ENCODE results near the gene RAPGEF2.
"Not testable (repeated sequence)": the region's sequence is repeated elsewhere in the genome, so short reads cannot be mapped to it uniquely, and the experiment has no call there.

RAPGEF2 gene

DNA sequence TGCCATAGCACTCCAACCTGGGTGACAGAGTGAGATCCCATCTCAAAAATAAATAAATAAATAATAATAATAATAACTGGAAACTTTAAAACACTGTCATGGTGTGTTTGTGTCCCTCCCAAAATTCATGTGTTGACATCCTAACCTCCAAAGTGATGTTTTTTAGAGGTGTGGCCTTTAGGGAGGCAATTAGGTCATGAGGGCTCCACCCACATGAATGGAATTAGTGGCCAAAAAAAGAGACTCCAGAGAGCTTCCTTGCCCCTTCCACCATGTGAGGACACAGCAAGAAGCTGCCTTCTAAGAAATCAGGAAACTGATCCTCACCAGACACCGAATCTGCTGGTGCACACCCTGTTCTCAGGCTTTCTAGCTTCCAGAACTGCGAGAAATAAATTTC is 23.8 kb upstream of the RAPGEF2 start:
- Mint-ChIP-seq H3K4me1 (ENCODE audit: low read depth) (peaks cover 34% of the 10 kb centered on the region), H3K27ac (no peak overlapping the region), H3K4me3 (no peak overlapping the region), H3K27me3 (no peaks in the 10 kb centered on the region), H3K36me3 (ENCODE audit: low read depth) (no peaks in the 10 kb centered on the region), H3K9me3 (no peaks in the 10 kb centered on the region)
- no peak for DNase-seq

DNA sequence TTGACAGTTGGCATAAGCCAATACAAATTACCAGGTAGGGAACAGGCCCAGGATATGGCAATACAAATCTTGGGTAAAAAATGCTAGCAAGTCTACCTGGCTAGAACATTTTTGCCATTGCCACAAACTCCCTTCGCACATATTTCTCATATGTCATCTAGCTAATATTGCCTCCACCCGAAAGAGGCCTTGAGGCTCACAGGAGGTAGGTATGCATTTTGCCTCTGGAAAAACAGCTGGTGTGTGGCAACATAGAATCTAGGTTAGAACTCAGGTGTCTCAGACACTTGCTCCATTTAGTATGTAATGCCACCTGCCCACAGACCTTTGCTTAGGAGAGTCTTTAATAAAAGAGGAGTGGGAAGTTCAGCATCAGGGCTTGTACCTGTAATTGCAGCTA is 16.3 kb upstream of the RAPGEF2 start:
- Mint-ChIP-seq H3K36me3 (ENCODE audit: low read depth) (no peaks in the 10 kb centered on the region), H3K9me3 (no peaks in the 10 kb centered on the region), H3K4me3 (no peak overlapping the region), H3K27ac (no peak overlapping the region), H3K4me1 (ENCODE audit: low read depth) (no peaks in the 10 kb centered on the region), H3K27me3 (no peaks in the 10 kb centered on the region)
- DNase-seq = no peak

GRCh38 chr4:159090255-159090654 is 12.6 kb upstream of the RAPGEF2 start:
- Mint-ChIP-seq H3K36me3 (ENCODE audit: low read depth) (no peaks in the 10 kb centered on the region), H3K27me3 (no peaks in the 10 kb centered on the region), H3K4me1 (ENCODE audit: low read depth) (peaks cover 2% of the 10 kb centered on the region), H3K9me3 (no peaks in the 10 kb centered on the region), H3K4me3 (no peak overlapping the region), H3K27ac (no peak overlapping the region)
- DNase-seq = no peak

DNA sequence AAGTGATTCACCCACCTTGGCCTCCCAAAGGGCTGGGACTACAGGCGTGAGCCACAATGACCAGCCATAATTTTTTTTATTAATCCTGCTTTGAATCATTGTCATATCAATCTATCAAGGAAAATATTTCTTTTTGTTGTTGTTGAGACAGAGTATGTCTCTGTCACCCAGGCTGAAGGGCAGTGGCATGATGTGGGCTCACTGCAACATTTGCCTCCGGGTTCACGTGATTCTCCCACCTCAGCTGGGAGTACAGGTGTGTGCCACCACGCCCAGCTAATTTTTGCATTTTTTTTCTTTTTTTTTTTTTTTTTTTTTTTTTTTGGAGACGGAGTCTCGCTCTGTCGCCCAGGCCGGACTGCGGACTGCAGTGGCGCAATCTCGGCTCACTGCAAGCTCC is 8.7 kb upstream of the RAPGEF2 start:
- H3K27ac Mint-ChIP-seq; H3K4me1 Mint-ChIP-seq (ENCODE audit: low read depth); H3K27me3 Mint-ChIP-seq; H3K4me3 Mint-ChIP-seq; H3K36me3 Mint-ChIP-seq (ENCODE audit: low read depth); DNase-seq; H3K9me3 Mint-ChIP-seq: not testable (repeated sequence)

- Mint-ChIP-seq H3K27ac (no peak overlapping the region), H3K27me3 (peaks cover 7% of the 10 kb centered on the region), H3K4me1 (ENCODE audit: low read depth) (peaks cover 11% of the 10 kb centered on the region), H3K9me3 (no peaks in the 10 kb centered on the region), H3K36me3 (ENCODE audit: low read depth) (no peaks in the 10 kb centered on the region), H3K4me3 (no peak overlapping the region)
- no peak for DNase-seq
Observed at GRCh38 chr4:159096434-159096833, 6.4 kb upstream of the RAPGEF2 start.

GRCh38 chr4:159097144-159097543 is 5.7 kb upstream of the RAPGEF2 start:
- H3K36me3 Mint-ChIP-seq (ENCODE audit: low read depth) = no peaks in the 10 kb centered on the region
- no peaks in the 10 kb centered on the region for H3K9me3 Mint-ChIP-seq
- H3K27me3 Mint-ChIP-seq = peaks cover 10% of the 10 kb centered on the region
- H3K4me3 Mint-ChIP-seq = no peak overlapping the region
- DNase-seq = no peak
- no peak overlapping the region for H3K27ac Mint-ChIP-seq
- peaks cover 18% of the 10 kb centered on the region for H3K4me1 Mint-ChIP-seq (ENCODE audit: low read depth)

DNA sequence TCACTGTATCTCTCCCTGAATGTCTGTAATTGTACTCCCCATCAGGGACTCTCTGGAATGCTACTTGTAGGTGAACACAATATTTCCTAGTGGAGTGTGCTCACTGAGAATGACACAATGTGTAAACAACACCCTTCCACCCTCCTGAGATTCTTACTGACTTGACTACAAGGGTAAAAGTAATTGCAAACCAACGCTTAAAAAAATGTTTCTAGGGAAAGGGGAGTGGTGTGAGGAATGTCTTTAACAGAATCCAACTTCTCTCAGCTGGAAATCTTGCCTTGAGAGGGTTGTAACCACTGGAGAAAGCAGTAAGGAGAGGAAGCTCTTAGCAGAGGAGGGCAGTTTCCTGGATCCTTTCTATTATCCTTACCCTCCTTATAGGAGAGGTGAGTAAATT is 5.1 kb upstream of the RAPGEF2 start:
- H3K27me3 Mint-ChIP-seq = peaks cover 13% of the 10 kb centered on the region
- no peaks in the 10 kb centered on the region for H3K9me3 Mint-ChIP-seq
- H3K4me3 Mint-ChIP-seq = no peak overlapping the region
- no peaks in the 10 kb centered on the region for H3K36me3 Mint-ChIP-seq (ENCODE audit: low read depth)
- no peak overlapping the region for H3K27ac Mint-ChIP-seq
- peaks cover 21% of the 10 kb centered on the region for H3K4me1 Mint-ChIP-seq (ENCODE audit: low read depth)
- DNase-seq = no peak

DNA sequence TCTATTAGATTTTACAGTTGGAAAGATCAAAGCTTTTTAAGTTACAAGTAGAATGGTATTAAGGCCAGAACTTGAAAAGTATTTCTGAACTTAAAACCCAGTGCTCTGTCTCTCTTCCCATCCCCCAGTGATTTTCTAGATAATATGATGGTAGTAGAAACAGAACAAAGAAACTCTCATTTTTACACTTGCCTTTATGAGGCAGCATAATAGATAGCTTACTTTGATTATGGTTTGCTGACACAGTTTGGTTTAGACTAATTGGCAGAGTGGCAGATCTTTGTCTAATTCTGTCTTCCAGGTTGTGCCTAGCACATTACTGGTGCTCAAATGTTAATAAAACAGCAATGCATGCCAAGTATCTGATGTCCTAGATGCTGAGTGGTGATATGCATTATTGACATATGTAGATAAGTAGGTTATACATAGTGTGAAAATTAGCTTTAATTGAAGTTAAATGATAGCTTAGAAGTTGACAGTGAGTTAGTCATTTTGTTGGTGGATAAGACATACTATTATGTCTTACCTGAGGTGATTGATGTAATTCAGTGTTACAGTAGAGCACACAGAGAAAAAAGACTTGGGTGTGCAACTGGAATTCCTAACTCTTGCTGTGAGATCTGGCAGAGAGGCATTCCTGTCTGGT is 4.3 kb upstream of the RAPGEF2 start:
- no peak overlapping the region for H3K4me3 Mint-ChIP-seq
- DNase-seq = no peak
- H3K27me3 Mint-ChIP-seq = peaks cover 13% of the 10 kb centered on the region
- peaks cover 18% of the 10 kb centered on the region for H3K4me1 Mint-ChIP-seq (ENCODE audit: low read depth)
- no peaks in the 10 kb centered on the region for H3K36me3 Mint-ChIP-seq (ENCODE audit: low read depth)
- H3K9me3 Mint-ChIP-seq = no peaks in the 10 kb centered on the region
- no peak overlapping the region for H3K27ac Mint-ChIP-seq

DNA sequence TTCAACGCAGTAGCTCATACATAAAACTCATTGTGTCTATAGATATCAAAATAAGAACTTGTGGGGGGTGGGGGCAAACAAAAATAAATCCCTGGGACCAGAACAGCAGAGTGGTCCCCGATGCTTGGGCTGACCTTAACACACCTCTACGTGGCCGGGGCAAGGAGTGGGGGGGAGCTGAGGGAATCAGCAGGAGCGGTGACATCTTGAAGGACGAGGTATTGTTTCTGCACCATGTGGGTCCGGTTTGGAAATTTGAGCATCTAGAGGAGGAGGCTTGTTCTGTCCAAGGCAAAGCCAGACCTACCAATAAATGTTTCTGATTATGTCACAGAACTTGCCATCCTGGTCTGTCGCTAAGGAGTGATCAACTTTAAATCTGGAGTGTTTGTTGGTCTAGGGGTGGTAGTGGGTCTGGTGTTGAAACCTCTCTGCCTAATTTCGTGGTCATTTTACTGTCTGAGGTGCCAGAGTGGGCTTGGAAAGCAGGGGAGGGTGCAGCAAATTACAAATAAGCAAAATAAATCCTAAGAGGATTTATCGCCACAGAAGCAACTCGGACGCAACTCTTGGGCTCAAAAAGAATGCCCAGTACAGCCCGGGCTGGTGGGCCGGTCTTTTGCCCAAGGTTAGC is 774 bp upstream of the RAPGEF2 start:
- Mint-ChIP-seq H3K27ac (peak overlapping the region; percentile 50), H3K4me1 (ENCODE audit: low read depth) (peaks cover 42% of the 10 kb centered on the region), H3K9me3 (no peaks in the 10 kb centered on the region), H3K27me3 (peaks cover 13% of the 10 kb centered on the region), H3K4me3 (peak overlapping the region; percentile 70), H3K36me3 (ENCODE audit: low read depth) (peaks cover 12% of the 10 kb centered on the region)
- no peak for DNase-seq

DNA sequence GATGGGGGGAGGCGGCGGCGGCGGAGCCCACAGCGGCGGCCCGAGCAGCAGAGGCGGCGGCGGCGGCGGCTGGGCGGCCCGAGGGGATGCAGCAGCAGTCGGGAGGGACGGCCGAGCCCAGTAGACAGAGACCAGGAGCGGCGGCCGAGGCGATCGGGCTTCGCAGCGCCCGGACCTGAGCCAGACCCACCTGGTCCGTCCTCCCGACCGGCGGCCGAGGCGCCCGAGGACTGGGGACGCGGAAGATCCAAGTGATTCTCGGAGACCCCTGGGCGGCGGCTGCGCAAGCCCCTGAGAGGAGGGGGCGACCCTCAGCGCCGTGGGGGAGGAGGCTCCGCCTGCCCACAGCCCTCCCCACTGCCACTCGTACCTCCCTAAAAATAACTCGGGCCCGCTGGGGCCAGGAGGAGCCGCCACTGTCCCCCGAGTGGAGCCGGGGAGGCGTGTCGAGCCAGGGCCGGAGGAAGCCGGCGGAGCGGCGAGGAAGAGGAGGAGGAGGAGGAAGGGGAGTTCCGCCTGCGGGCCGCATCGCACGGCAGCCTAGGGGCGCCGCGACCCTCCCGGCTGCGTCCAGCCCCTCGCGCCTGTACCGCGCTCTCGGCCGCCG is 608 bp downstream of the RAPGEF2 start:
- H3K9me3 Mint-ChIP-seq = no peaks in the 10 kb centered on the region
- peaks cover 53% of the 10 kb centered on the region for H3K4me1 Mint-ChIP-seq (ENCODE audit: low read depth)
- DNase-seq = peak; percentile 70
- H3K27ac Mint-ChIP-seq = no peak overlapping the region
- H3K4me3 Mint-ChIP-seq = peak overlapping the region; percentile 75
- H3K27me3 Mint-ChIP-seq = peaks cover 13% of the 10 kb centered on the region
- peaks cover 12% of the 10 kb centered on the region for H3K36me3 Mint-ChIP-seq (ENCODE audit: low read depth)

- H3K36me3 Mint-ChIP-seq (ENCODE audit: low read depth) = peaks cover 12% of the 10 kb centered on the region
- H3K4me3 Mint-ChIP-seq = peak overlapping the region; percentile 90
- peaks cover 6% of the 10 kb centered on the region for H3K27me3 Mint-ChIP-seq
- DNase-seq = no peak
- peak overlapping the region; percentile 71 for H3K27ac Mint-ChIP-seq
- no peaks in the 10 kb centered on the region for H3K9me3 Mint-ChIP-seq
- H3K4me1 Mint-ChIP-seq (ENCODE audit: low read depth) = peaks cover 65% of the 10 kb centered on the region
Observed at GRCh38 chr4:159104694-159105414, 2.0 kb downstream of the RAPGEF2 start.

DNA sequence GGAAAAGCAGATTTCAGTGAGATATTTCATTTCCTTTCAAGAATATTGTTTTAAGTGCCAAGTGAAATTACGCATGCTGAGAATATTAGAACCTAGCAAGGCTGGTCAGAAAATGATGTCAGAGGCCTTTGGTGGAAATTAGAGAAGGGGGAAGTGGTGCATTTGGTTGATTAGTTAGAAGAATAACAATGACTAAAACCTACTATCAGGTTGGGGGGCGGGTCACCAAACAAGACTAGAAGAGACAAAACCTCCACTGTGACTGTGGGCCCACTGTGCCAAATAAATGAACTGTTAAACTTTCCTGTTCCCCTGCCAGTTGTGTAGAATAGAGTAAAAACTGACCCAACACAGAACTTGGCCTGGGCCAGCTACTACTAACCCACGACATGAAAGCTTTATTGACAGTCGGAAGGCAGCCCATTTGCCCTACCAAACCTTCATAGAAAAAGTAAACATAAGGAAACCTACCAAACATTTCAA is 2.9 kb downstream of the RAPGEF2 start:
- H3K9me3 Mint-ChIP-seq = no peaks in the 10 kb centered on the region
- DNase-seq = no peak
- H3K27me3 Mint-ChIP-seq = peaks cover 6% of the 10 kb centered on the region
- peak overlapping the region; percentile 90 for H3K4me3 Mint-ChIP-seq
- H3K4me1 Mint-ChIP-seq (ENCODE audit: low read depth) = peaks cover 67% of the 10 kb centered on the region
- H3K27ac Mint-ChIP-seq = peak overlapping the region; percentile 71
- H3K36me3 Mint-ChIP-seq (ENCODE audit: low read depth) = peaks cover 12% of the 10 kb centered on the region

DNA sequence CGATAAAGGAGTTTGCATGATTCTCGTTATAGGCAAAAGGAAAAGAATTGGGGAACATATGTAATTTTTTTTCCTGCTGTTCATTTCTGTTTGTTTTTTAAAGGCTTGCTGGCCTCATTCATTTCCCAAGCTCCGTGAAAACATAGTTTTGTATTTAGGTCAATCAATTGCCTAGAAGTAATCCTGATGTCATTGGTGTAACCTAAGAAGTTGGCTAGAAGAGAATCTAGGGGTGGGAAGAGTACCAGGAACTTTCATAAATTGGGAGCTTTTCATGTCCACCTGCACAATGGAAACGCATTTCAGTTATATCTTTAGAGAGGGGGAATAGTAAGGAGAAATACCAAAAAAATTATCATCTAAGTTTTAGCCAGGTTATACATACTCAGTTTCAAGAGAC is 3.8 kb downstream of the RAPGEF2 start:
- H3K9me3 Mint-ChIP-seq = no peaks in the 10 kb centered on the region
- H3K27me3 Mint-ChIP-seq = peaks cover 6% of the 10 kb centered on the region
- no peak for DNase-seq
- peaks cover 16% of the 10 kb centered on the region for H3K36me3 Mint-ChIP-seq (ENCODE audit: low read depth)
- H3K27ac Mint-ChIP-seq = peak overlapping the region; percentile 94
- peaks cover 65% of the 10 kb centered on the region for H3K4me1 Mint-ChIP-seq (ENCODE audit: low read depth)
- peak overlapping the region; percentile 64 for H3K4me3 Mint-ChIP-seq

DNA sequence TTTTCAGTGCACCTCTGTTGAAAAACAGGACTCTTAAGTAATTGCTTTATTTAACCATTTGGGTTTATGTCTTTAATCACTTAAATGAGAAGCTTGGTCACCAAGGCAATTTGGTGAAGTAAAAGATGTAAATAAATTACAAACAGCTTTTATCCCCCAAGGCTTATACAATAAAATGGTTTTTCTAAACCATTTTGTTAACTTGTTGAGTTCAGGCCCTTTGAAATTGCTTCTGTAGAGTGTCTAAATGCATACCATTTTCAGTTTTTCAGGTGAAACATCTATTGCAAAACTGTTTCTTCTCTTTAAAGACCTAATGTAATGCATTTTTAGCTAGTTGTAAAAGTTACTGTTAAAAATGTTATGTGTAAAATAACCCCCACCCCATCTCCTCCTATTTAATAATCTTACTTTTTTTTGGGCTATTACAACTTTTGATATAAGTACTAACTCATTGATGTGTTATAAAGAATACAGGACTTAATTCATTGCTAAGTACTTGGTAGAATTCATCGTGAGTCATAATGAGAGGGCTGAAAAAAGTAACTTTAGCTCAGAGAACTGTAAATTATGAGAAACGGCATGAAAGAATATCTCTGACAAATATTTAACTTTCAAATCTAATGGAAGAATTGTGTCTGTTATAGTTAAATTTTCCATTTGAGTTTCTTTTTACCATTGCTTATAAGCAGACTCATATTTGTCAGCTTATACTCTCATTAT is 4.5 kb downstream of the RAPGEF2 start:
- no peaks in the 10 kb centered on the region for H3K27me3 Mint-ChIP-seq
- H3K4me3 Mint-ChIP-seq = peak overlapping the region; percentile 64
- peak overlapping the region; percentile 94 for H3K27ac Mint-ChIP-seq
- DNase-seq = no peak
- peaks cover 16% of the 10 kb centered on the region for H3K36me3 Mint-ChIP-seq (ENCODE audit: low read depth)
- no peaks in the 10 kb centered on the region for H3K9me3 Mint-ChIP-seq
- H3K4me1 Mint-ChIP-seq (ENCODE audit: low read depth) = peaks cover 62% of the 10 kb centered on the region

All from activated T-cell treated with anti-CD3 and anti-CD28 coated beads, Interleukin-2, amount 50 U/mL, for 24 hours (primary cell).